MM.1S (cell line): Measurements from ENCODE around the gene C2orf42.

Experiments
- DNase-seq: peaks from one replicate; pipeline ENCODE4 v3.0.0-alpha.2; 2015
- H2AFZ ChIP-seq: fragments of 300-600 bp; sonication (generic); 2 replicates; pipeline ENCODE4 v1.6.0; 2016; ENCODE audit warnings: antibody characterized with exemption, low read length
- H3F3A ChIP-seq: fragments of 300-600 bp; sonication (generic); 2 replicates; pipeline ENCODE4 v1.6.1; 2016; ENCODE audit warnings: mild to moderate bottlenecking, antibody characterized with exemption, low read length, moderate library complexity, mixed read lengths; ENCODE audit not compliant: insufficient read depth
- H3K27ac ChIP-seq: fragments of 300-600 bp; sonication (generic); 2 replicates; pipeline ENCODE4 v1.5.1; 2016; ENCODE audit warnings: mild to moderate bottlenecking, low read length
- H3K27me3 ChIP-seq: fragments of 300-600 bp; sonication (generic); replicated peaks from 2 replicates; pipeline ENCODE4 v1.6.0; 2016; ENCODE audit warnings: low read length; ENCODE audit not compliant: insufficient read depth
- H3K36me3 ChIP-seq: fragments of 300-600 bp; sonication (generic); replicated peaks from 2 replicates; pipeline ENCODE4 v1.6.1; 2016; ENCODE audit warnings: mild to moderate bottlenecking, low read length, mixed read lengths; ENCODE audit not compliant: insufficient read depth
- H3K4me1 ChIP-seq: fragments of 300-600 bp; sonication (generic); 2 replicates; pipeline ENCODE4 v1.6.1; 2016; ENCODE audit warnings: low read length, mixed read lengths
- H3K4me2 ChIP-seq: fragments of 300-600 bp; sonication (generic); 2 replicates; pipeline ENCODE4 v1.6.0; 2016; ENCODE audit warnings: low read depth, low read length
- H3K4me3 ChIP-seq: fragments of 300-600 bp; sonication (generic); 2 replicates; pipeline ENCODE4 v1.5.1; 2016; ENCODE audit warnings: low read length, mixed read lengths
- H3K79me2 ChIP-seq: fragments of 300-600 bp; sonication (generic); 2 replicates; pipeline ENCODE4 v1.6.1; 2016; ENCODE audit warnings: mixed run types, low read length, mixed read lengths
- H3K9ac ChIP-seq: fragments of 300-600 bp; sonication (generic); 2 replicates; pipeline ENCODE4 v1.6.1; 2016; ENCODE audit warnings: low read length, mixed read lengths
- H3K9me2 ChIP-seq: fragments of 300-600 bp; sonication (generic); replicated peaks from 2 replicates; pipeline ENCODE4 v1.6.1; 2016; ENCODE audit warnings: mild to moderate bottlenecking, low read length, mixed read lengths; ENCODE audit not compliant: insufficient read depth
- H3K9me3 ChIP-seq: fragments of 300-600 bp; sonication (generic); replicated peaks from 2 replicates; pipeline ENCODE4 v1.6.1; 2016; ENCODE audit warnings: mild to moderate bottlenecking, low read length, mixed read lengths; ENCODE audit not compliant: insufficient read depth
- H4K20me1 ChIP-seq: fragments of 300-600 bp; sonication (generic); 2 replicates; pipeline ENCODE4 v1.6.1; 2016; ENCODE audit warnings: mild to moderate bottlenecking, low read length, moderate library complexity, mixed read lengths; ENCODE audit not compliant: insufficient read depth
- EZH2 ChIP-seq: fragments of 300-600 bp; sonication (generic); optimal IDR thresholded peaks from 2 replicates; pipeline ENCODE3; 2017; ENCODE audit warnings: low read depth, mild to moderate bottlenecking, antibody characterized with exemption, low read length, mixed read lengths
- EZH2phosphoT487 ChIP-seq: fragments of 300-600 bp; sonication (generic); IDR thresholded peaks from 2 replicates; pipeline ENCODE4 v1.6.1; 2018; ENCODE audit warnings: antibody characterized with exemption, low read length
- TF ChIP-seq, protein P1 (sequence below): fragments of 300-600 bp; sonication (generic); IDR thresholded peaks from 2 replicates; pipeline ENCODE4 v1.5.1; 2016; ENCODE audit warnings: antibody characterized with exemption, low read length, mixed read lengths

C2orf42 gene

DNA sequence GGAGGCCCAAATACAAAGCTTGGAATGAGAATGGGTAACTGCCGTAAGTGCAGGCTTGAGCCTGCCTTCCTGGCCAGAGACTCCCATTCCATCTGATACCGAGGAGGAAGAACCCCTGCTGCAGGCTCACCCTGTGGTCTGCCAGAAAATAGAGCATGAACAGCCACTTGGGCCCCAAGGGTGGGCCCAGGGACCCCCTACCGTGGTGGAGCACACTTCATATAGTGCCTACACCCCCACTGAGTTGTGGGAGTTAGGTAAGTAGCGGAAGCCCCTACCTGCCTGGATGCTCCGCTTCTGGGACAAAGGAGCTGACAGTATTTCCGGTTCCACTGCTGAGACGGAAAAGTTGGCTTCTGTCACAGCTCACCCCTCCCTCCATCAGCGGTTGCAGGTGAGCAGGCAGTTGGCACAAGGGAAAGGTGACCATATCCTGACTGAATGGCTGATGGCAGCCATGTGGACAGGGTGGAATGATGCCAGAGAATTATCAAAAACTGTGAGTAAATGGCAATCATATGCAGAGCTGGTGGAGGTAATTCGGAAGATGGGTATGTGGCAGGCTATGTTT is 11.5 kb upstream of the C2orf42 start:
- H3K9me3 ChIP-seq, result no peaks in the 10 kb centered on the region
- no peaks in the 10 kb centered on the region for H3K79me2 ChIP-seq
- TF ChIP-seq EZH2, result no peak
- TF ChIP-seq EZH2phosphoT487, result no peak
- TF ChIP-seq, protein P1, sequence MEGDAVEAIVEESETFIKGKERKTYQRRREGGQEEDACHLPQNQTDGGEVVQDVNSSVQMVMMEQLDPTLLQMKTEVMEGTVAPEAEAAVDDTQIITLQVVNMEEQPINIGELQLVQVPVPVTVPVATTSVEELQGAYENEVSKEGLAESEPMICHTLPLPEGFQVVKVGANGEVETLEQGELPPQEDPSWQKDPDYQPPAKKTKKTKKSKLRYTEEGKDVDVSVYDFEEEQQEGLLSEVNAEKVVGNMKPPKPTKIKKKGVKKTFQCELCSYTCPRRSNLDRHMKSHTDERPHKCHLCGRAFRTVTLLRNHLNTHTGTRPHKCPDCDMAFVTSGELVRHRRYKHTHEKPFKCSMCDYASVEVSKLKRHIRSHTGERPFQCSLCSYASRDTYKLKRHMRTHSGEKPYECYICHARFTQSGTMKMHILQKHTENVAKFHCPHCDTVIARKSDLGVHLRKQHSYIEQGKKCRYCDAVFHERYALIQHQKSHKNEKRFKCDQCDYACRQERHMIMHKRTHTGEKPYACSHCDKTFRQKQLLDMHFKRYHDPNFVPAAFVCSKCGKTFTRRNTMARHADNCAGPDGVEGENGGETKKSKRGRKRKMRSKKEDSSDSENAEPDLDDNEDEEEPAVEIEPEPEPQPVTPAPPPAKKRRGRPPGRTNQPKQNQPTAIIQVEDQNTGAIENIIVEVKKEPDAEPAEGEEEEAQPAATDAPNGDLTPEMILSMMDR, result no peak
- no peaks in the 10 kb centered on the region for H3K27me3 ChIP-seq
- no peaks in the 10 kb centered on the region for H4K20me1 ChIP-seq
- no peak overlapping the region for H3K27ac ChIP-seq
- no peak overlapping the region for H3K4me3 ChIP-seq
- no peaks in the 10 kb centered on the region for H3K4me1 ChIP-seq
- H3F3A ChIP-seq, result no peaks in the 10 kb centered on the region
- H3K9ac ChIP-seq, result no peak overlapping the region
- no peak for DNase-seq
- no peak overlapping the region for H3K4me2 ChIP-seq
- no peaks in the 10 kb centered on the region for H3K36me3 ChIP-seq
- no peaks in the 10 kb centered on the region for H3K9me2 ChIP-seq
- no peak overlapping the region for H2AFZ ChIP-seq

DNA sequence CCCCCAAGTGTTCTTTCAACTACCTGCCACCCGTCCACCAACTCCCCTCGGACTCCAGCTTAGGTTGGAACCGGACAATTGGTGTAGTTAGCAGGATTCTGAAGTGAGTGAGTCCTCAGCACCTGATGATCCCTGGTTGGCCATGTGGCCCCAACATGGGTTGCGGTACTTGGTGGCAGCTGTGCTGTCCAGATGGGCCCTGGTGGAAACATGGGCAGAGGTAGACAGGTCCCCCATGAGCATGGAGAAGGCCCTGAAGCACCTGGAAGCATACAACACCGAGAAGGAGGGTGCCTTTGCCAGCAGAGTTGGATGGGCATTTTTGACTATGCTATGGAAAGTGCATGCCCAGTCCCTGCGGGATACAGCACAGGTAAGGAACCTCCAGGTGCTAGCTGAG is 11.0 kb upstream of the C2orf42 start:
- H3K27me3 ChIP-seq, result no peaks in the 10 kb centered on the region
- H3K4me3 ChIP-seq, result no peak overlapping the region
- no peaks in the 10 kb centered on the region for H3K36me3 ChIP-seq
- no peaks in the 10 kb centered on the region for H3K9me2 ChIP-seq
- no peaks in the 10 kb centered on the region for H3F3A ChIP-seq
- H3K4me1 ChIP-seq, result no peaks in the 10 kb centered on the region
- no peaks in the 10 kb centered on the region for H3K9me3 ChIP-seq
- no peak for DNase-seq
- H3K9ac ChIP-seq, result no peak overlapping the region
- no peaks in the 10 kb centered on the region for H3K79me2 ChIP-seq
- no peak overlapping the region for H3K4me2 ChIP-seq
- TF ChIP-seq, protein P1, result no peak
- TF ChIP-seq EZH2 (no peak), EZH2phosphoT487 (no peak)
- no peak overlapping the region for H3K27ac ChIP-seq
- H2AFZ ChIP-seq, result no peak overlapping the region
- no peaks in the 10 kb centered on the region for H4K20me1 ChIP-seq

DNA sequence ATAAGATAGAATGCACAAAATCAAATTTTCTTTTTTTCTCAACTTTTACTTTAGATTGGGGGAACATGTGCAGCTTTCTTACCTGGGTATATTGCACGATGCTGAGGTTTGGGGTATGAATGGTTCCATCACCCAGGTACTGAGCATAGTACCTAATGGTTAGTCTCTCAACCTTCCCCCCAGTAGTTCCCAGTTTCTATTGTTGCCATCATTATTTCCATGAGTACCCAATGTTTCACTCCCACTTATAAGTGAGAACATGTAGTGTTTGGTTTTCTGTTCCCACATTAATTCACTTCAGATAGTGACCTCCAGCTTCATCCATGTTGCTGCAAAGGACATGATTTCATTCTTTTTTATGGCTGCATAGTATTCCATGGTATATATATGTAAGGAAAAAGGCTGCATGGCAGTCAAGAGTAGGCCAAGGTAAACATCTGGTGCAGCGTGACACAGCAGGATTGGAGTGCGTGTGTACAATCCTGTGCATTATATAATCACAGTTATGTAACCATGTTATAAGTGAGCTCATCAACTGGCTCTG is 10.5 kb upstream of the C2orf42 start:
- no peak overlapping the region for H3K27ac ChIP-seq
- no peaks in the 10 kb centered on the region for H4K20me1 ChIP-seq
- H3K4me2 ChIP-seq, result no peak overlapping the region
- H3K4me3 ChIP-seq, result no peak overlapping the region
- TF ChIP-seq EZH2 (no peak), EZH2phosphoT487 (no peak)
- TF ChIP-seq, protein P1, result no peak
- no peak overlapping the region for H2AFZ ChIP-seq
- H3K9me2 ChIP-seq, result no peaks in the 10 kb centered on the region
- H3K9ac ChIP-seq, result no peak overlapping the region
- H3F3A ChIP-seq, result no peaks in the 10 kb centered on the region
- H3K27me3 ChIP-seq, result no peaks in the 10 kb centered on the region
- no peaks in the 10 kb centered on the region for H3K9me3 ChIP-seq
- no peaks in the 10 kb centered on the region for H3K79me2 ChIP-seq
- H3K4me1 ChIP-seq, result no peaks in the 10 kb centered on the region
- H3K36me3 ChIP-seq, result no peaks in the 10 kb centered on the region
- DNase-seq, result no peak
